ACHN (cell line): ENCODE data around the gene GOLGA6D.
"Not testable (repeated sequence)": the region's sequence is repeated elsewhere in the genome, so short reads cannot be mapped to it uniquely, and the experiment has no call there.

Source experiments
- DNase-seq: peaks from one replicate; pipeline ENCODE4 v3.0.0-alpha.2; 2015
- in situ Hi-C: cut with HindIII; loops from 2 replicates; pipeline ENCODE4 v1.10.0; 2017; ENCODE audit warnings: low sequenced_read_pairs, low pct_ligation_motif_present, low pct_unique_long_range_greater_than_20kb

The GOLGA6D gene

DNA sequence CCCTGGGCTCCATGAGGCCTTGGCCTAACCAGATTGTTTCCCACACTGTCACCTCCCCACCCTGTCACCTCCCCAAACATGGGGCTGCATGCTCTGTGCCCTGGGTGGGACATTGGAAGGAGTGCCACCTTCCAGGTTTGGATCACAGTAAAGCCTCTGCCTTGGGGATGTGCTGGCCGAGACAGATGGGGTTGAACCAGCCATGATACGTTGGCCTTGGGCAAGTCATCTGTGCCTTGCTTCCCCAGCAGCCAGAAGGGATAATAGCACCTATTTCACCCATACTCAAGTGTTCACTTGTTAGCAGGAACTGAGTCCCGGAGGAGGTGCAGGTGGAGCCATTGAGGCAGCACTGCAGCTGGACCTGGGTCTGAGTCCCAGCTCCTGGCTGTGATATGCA lies 7.0 kb upstream of the GOLGA6D start:
- DNase-seq, in situ Hi-C loops: not testable (repeated sequence)

- in situ Hi-C loops, DNase-seq: not testable (repeated sequence)
Observed at GRCh38 chr15:75278497-75278896, 4.1 kb upstream of the GOLGA6D start.

- DNase-seq, in situ Hi-C loops: not testable (repeated sequence)
Observed at GRCh38 chr15:75284152-75284551, 1.5 kb downstream of the GOLGA6D start.

DNA sequence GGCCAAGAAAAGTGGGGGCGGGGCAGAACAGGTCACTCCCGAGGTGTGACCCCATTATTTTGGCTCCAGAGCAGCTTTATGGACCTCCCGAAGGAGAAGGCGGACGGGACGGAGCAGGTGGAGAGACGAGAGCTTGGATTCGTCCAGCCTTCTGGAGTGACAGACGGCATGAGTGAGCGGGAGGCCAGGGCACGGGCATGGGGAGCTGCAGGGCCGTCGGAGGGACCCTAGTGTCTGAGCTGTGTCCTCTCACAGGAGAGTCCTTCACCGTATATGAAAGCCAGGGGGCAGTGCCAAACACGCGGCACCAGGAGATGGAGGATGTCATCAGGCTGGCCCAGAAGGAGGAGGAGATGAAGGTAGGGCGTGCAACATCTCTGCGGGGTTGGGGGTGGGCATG lies 11.0 kb downstream of the GOLGA6D start:
- in situ Hi-C loops, DNase-seq: not testable (repeated sequence)

DNA sequence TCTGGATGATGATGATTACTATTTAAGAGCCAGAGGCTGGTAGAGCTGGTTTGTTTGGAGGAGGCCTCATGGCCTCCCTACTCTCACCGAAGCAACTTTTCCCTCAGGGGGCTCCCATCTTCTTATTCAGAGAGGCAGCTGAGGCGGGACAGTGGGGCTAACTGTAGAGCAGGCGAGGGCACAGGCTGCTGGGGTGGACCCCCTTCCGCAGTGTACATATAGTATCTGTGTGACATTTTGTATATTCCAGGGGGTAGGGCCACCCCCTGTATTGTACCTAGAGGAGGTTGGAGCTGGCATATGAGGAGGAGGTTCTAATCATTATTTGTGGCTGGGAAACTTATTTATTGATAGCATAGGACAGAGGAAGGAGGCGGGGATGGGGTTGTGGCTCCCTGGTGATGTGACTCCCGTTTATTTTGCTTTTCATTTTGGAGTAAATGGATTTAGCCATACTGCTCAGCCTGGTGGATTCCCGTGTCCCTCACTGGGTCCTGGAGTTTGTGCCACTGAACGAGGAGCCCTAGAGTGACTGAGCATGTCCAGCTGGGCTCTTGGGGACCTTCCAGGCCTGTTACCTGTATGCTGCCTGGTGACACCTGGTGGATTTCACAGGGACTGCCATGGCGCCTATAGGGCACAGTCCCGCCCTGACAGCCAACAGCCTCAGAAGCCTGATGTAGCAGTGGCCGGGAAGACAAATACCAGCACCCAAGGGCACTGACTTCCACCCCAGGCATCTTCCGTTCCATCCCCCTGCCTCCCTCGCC lies 16.1 kb downstream of the GOLGA6D start:
- in situ Hi-C loops, DNase-seq: not testable (repeated sequence)

DNA sequence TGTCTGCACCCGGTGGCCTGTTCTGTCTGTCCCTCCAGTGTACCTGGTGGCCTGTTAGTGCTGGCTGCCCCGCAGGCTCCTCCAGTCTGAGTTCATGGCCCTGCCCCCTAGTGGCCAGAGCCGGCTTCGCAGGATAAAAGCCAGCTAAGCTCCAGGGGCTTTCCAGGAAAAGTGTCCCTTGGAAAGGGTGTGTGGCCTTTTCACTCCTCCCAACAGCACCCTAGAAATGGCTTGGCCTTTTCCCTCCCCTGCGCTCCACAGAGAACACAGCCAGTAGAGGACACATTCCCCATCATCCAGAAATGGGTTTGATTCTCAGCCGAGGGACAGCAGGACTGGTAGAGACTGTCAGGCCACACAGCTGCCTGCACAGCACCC lies 16.7 kb downstream of the GOLGA6D start:
- DNase-seq, in situ Hi-C loops: not testable (repeated sequence)

GRCh38 chr15:75300026-75300425 lies 17.4 kb downstream of the GOLGA6D start:
- DNase-seq, in situ Hi-C loops: not testable (repeated sequence)

GRCh38 chr15:75302318-75302717 lies 19.7 kb downstream of the GOLGA6D start:
- in situ Hi-C loops = no loop called here
- no peak for DNase-seq

- DNase-seq, in situ Hi-C loops: not testable (repeated sequence)
Observed at GRCh38 chr15:75302753-75303152, 20.1 kb downstream of the GOLGA6D start.

DNA sequence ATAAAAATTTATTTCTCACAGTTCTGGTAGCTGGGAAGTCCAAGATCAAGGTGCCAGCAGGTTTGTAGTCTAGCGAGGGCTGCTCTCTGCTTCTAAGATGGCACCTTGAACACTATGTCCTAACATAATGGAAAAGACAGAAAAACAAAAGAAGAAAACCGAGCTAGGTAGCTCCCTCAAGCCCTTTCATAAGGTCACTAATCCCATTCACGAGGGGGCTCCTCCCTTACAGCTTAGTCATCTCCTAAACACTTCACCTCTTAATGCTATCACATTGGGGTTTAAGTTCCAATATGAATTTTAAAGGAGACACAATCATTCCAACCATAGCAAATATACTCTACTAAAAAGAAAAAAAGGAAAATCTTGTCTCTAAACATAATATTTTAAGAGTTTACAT lies 23.6 kb downstream of the GOLGA6D start:
- DNase-seq = no peak
- in situ Hi-C loops = no loop called here

DNA sequence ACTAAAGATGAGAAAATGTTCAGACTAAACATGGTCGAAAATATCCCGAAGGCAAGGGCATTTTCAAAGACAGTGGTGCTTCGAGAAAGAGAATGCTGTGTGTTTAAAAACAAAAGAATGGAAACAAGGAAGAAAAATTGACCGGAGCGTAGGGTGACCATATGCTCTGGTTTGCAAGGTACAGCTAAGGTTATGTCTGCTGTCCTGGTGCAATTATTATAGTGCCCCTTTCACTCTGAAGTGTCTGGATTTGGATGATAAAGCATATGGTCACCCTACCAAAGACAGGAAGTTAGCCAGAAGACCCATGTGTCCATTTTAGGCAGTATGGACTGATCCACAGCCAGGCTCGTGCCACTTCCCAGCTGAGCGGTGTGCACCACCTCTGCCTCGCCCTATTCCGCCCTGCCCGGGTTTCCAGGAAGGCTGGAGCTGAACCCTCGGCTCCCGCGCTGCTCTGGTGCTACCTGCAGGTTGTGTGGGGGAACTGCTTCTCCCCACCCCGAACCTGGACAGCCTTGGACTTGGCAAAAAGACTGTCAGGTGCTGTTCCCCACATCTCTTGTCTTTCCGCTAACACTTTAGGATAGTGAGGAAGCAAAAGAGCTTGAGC lies 25.2 kb downstream of the GOLGA6D start:
- in situ Hi-C loops = no loop called here
- DNase-seq = peak; percentile 46

DNA sequence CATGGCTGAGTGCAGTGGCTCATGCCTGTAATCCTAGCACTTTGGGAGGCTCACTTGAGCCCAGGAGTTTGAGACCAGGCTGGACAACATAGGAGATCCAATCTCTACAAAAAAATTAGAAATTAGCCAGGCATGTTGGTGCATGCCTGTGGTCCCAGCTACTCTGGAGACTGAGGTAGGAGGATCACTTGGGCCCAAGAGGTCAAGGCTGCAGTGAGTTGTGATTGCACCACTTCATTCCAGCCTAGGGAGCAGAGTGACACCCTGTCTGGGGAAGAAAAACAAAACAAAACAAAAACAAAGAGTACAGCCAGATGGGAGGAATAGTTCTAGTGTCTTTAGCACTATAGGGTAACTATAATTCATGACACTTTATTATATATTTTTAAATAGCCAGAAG lies 27.1 kb downstream of the GOLGA6D start:
- in situ Hi-C loops = no loop called here
- DNase-seq = no peak

DNA sequence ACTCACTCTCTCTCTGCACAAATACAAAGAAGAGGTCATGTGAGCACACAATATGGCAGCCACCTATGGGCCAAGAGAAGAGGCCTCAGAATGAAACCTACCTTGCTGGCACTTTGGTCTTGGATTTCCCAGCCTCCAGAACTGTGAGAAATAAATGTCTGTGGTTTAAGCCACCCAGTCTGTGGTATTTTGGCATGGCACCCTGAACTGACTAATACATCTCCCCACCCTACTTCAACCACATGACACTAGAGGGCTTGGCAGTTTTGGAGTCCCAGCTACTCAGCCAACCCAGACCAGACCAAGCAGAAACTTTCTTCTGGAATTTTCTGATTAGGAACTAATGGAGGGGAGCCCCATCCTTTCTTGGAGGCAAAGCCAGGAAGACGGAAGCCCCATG lies 29.9 kb downstream of the GOLGA6D start:
- peak; percentile 34 for DNase-seq
- in situ Hi-C loops = not testable (repeated sequence)

DNA sequence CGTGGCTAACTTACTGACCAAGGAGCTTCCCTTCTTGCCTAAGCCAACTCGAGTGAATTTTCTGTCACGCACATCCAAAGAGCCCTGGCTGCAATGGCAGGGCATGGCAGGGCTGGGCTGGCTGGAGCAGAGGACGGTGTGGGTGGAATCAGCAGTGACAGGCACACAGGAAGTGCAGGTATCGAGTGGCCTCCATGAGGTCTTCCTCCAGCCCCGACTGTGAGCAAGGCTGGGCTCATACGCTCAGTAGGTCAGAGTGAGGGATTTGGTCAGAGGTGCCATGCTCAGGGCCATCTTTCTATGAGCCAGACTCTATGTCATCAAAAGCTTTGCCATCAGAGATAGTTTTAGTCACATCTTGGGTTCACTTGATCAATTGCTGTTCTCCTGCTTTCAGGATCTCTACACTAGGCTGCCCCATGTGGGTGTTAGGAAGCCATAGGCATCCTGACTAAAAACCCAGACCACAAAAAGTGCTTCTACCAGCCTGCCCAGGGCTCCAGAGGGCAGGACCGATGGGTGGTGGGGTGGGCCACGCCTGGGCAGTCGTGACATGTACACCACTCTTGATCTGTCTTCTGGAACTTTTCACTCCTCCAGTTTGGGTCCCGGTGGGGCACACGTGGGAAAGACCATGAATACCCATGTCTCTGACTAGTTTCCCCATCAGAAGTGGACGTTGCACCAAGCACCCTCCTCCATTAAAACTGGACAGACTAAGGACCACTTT lies 30.6 kb downstream of the GOLGA6D start:
- in situ Hi-C loops = no loop called here

GRCh38 chr15:75314552-75315290 lies 32.1 kb downstream of the GOLGA6D start:
- no peak for DNase-seq
- in situ Hi-C loops = no loop called here

More for the DNA sequence above, 30.6 kb downstream of the GOLGA6D start:
- DNase-seq = no peak

- DNase-seq, in situ Hi-C loops: not testable (repeated sequence)
Observed at GRCh38 chr15:75319231-75319897, 36.7 kb downstream of the GOLGA6D start.

DNA sequence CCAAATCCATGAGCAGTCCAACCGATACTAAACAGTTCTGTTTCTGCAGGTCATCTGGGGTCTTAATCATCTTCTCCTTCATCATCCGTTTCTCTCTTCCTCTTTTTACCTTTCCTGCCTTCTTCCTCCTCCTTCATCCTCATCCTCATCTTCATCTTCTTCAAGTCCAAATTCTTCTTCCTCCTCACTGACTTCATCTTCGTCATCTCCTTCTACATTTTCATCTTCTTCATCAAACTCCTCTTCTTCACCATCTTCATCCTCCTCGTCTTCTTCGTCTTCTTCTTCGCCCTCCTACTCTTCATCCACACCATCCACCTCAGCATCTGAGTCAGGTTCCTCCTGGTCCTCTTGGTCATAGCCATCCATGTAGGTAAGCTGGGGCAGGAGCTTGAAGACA lies 39.1 kb downstream of the GOLGA6D start:
- DNase-seq = no peak
- in situ Hi-C loops = no loop called here

DNA sequence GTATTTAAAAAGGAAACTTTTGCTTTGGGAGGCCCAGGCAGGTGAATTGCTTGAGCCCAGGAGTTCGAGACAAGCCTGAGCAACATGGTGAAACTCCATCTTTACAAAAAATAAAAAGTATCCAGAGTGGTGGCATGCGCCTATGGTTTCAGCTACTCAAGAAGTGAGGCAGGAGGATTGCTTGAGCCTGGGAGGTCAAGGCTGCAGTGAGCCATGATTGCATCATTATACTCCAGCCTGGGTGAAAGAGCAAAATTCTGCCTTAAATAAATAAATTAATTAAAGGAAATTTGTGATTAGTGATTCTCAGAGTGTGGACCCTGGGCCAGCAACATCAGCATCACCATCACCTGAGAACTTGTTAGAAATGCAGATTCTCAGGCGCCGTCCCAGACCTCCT lies 43.3 kb downstream of the GOLGA6D start:
- in situ Hi-C loops = no loop called here
- DNase-seq = no peak
